ENCODE measurements around the gene RFX1. TPM values are rescaled to one million over a fixed set of nuclear protein-coding genes. Genes with fewer than 3 reads are reported as not detected.

The RFX1 gene
- total and polyA plus RNA-seq, 9 of the 15 experiments (the other 6 are each of a cell fraction or from before 2014, with no cell fraction given): 0.14 to 19.3 (median 1.2) TPM

GRCh38 chr19:13975870-13976269, 30.2 kb downstream of the RFX1 start:
- intact Hi-C loops (cut with micrococcal nuclease): no loop called here
- BruUV-seq (replicated peaks): no TSS peak
- POLR2A ChIA-PET: interaction anchor here (0.7 kb wide), 2 partner anchors 14 to 16 kb away, joined by 3 read pairs; no protein-coding TSS in a partner anchor

More at GRCh38 chr19:13975870-13976269, 30.2 kb downstream of the RFX1 start:
- H3K27ac ChIP-seq (ENCODE audit: extremely low read depth, low read depth, low read length): no peak overlapping the region
- DNase-seq (ENCODE audit: extremely low read depth in 1 of 4, low spot score in 3 of 4): no peak
- in situ Hi-C loops (cut with MboI): no loop called here
- no peak overlapping the region for H2AFZ ChIP-seq (ENCODE audit: low read depth, low read length)
- peaks cover 43% of the 10 kb centered on the region; the same call in 2 of the 3 replicates for H3K36me3 ChIP-seq (ENCODE audit: control insufficient read depth, insufficient read depth, low read length)
- H3K27me3 ChIP-seq (ENCODE audit: control insufficient read depth in 2 of 2, insufficient read depth in 2 of 2, low read length in 2 of 2): no peaks in the 10 kb centered on the region
- H3K79me2 ChIP-seq (ENCODE audit: control insufficient read depth, insufficient read depth, low read length): no peaks in the 10 kb centered on the region
- H3K4me2 ChIP-seq (ENCODE audit: insufficient read depth, low read length): no peak overlapping the region
- CTCF ChIA-PET (ENCODE audit: low intra/inter-chr PET ratio): no interaction called here
- no peak for FAIRE-seq
- no peaks in the 10 kb centered on the region for H4K20me1 ChIP-seq (replicated peaks; ENCODE audit: control insufficient read depth, insufficient read depth, low read length)
- H3K9me1 ChIP-seq (ENCODE audit: control insufficient read depth, insufficient read depth, low read length): no peaks in the 10 kb centered on the region
- TF ChIP-seq ATF4 (CRISPR knock-in tag; IDR thresholded peaks at IDR 0.05) (no peak), ZC3H8 (IDR thresholded peaks at IDR 0.05) (no peak), PATZ1 (CRISPR knock-in tag; IDR thresholded peaks at IDR 0.05; ENCODE audit: borderline replicate concordance) (no peak), RFX1 (IDR thresholded peaks at IDR 0.05) (no peak), FUS (optimal IDR thresholded peaks at IDR 0.05; ENCODE audit: low read depth, low read length) (no peak), ZFP1 (CRISPR knock-in tag; IDR thresholded peaks at IDR 0.05) (no peak), ZNF507 (tag; conservative IDR thresholded peaks at IDR 0.05) (no peak), ZNF699 (CRISPR knock-in tag; IDR thresholded peaks at IDR 0.05; ENCODE audit: insufficient replicate concordance) (no peak), ARID3B (CRISPR knock-in tag; IDR thresholded peaks at IDR 0.05; ENCODE audit: borderline replicate concordance) (no peak), CEBPG (CRISPR knock-in tag; IDR thresholded peaks at IDR 0.05) (no peak), CEBPG (tag; conservative IDR thresholded peaks at IDR 0.05 in 1 of 2, IDR thresholded peaks at IDR 0.05 in 1 of 2) (no peak), BRD9 (IDR thresholded peaks at IDR 0.05; ENCODE audit: low read depth, partially characterized antibody) (no peak), ARID2 (IDR thresholded peaks at IDR 0.05) (no peak)
- ATAC-seq: no peak
- H3K4me1 ChIP-seq (replicated peaks in 1 of 2; ENCODE audit: control insufficient read depth in 2 of 2, insufficient read depth in 2 of 2, low read length in 2 of 2): peaks cover 0 to 33% of the 10 kb centered on the region in 2 experiments; a peak in 2 of 5 replicates
- no peaks in the 10 kb centered on the region for H3K9me3 ChIP-seq (replicated peaks; ENCODE audit: control insufficient read depth, insufficient read depth, low read depth, low read length)
- no peak overlapping the region for H3K4me3 ChIP-seq
- WGBS (ENCODE audit: insufficient coverage, low coverage, missing lambda C conversion rate): 91% methylated on average over 11 of the region's 11 CpGs
- no peak overlapping the region for H3K9ac ChIP-seq (ENCODE audit: insufficient read depth in 1 of 2, low read depth in 2 of 2, low read length in 2 of 2)
